CD4-positive, alpha-beta T cell treated with Interleukin-2 at 100 ng/mL for 4 hours (primary cell): ENCODE data around the gene APAF1.
"Not testable (repeated sequence)": the region's sequence is repeated elsewhere in the genome, so short reads cannot be mapped to it uniquely, and the experiment has no call there.

Experiments used
- DNase-seq: peaks from one replicate; pipeline ENCODE4 v3.0.0-alpha.2; 2020; ENCODE audit warnings: low spot score

APAF1 gene

GRCh38 chr12:98755855-98756254, 110.8 kb downstream of the APAF1 start:
- DNase-seq, result not testable (repeated sequence)

DNA sequence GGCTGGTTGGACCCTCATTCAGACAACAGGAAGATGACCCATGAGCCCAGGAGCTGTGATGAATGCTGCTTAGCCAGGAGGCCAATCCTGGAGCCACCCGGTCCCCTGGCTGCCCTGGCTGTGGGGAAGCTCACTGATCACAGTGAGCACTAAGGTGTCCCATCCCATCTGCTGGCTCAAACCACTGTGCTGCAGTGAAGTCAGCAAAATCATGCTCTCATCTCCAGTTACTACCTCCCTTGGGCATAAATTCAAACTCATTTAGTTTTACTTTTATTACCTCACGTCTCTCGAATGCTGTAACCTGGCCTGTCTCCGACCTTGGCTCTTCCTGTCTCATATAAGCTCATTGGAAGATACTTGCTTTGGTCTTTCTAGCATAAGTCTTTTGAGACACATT, 112.4 kb downstream of the APAF1 start:
- no peak for DNase-seq

DNA sequence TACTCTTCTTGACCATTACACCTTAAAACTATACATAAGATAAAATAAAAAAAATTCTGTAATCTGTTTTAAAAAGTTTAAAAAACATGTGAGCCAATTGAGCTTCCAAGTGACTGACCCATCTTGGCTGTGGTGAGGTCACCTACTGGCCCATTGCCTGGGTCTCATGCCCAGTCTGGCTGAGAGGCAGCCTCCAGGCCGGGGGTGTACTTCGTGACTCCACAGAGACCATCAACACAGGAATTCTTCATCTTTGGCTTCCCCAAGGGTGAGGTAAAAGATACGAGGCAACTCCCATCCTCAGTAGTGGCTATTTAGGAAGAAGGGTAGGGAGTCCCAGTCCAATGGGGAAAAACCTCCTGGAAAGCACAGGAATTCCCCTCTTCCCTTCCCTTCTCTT, 113.2 kb downstream of the APAF1 start:
- DNase-seq, result no peak

DNA sequence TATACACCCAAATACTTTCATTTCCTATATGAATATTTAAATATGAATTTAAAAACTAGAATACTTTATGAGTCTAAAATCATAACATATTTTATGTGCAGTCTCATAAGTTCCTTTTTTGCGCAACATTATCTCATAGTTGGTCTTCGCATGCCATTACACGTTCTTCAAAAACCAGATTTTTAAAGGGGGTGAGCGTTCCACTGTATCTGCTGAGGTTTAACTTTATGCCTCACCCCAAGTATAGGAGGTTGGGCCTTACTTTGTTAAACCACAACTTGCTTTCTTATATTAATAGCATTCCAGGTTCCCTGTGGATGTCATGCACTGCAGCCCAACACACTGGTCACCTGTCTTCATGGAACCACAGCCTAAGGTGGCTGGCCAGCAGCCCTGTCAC, 118.6 kb downstream of the APAF1 start:
- DNase-seq, result no peak

GRCh38 chr12:98767248-98767647, 122.2 kb downstream of the APAF1 start:
- no peak for DNase-seq

DNA sequence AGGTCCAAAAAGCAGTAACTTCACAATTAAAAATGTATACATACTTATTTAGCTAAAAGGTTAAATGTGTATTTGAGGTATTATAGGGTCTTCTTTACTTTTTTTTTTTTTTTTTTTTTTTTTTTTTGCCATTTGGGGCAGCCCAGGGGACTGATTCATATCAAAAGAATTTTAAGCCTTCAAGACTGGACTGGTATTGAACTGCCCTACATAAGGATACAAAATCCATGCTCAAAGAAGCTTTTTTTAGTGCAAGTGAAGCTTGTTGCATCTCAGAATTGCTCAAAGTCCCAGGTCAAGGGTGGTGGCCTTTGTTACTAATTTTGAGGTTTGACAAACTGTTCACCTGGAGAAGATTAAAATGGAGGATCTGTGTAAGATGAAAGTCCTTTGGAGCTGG, 124.0 kb downstream of the APAF1 start:
- no peak for DNase-seq

GRCh38 chr12:98770230-98770629, 125.1 kb downstream of the APAF1 start:
- no peak for DNase-seq

GRCh38 chr12:98771811-98772752, 127.0 kb downstream of the APAF1 start:
- no peak for DNase-seq

DNA sequence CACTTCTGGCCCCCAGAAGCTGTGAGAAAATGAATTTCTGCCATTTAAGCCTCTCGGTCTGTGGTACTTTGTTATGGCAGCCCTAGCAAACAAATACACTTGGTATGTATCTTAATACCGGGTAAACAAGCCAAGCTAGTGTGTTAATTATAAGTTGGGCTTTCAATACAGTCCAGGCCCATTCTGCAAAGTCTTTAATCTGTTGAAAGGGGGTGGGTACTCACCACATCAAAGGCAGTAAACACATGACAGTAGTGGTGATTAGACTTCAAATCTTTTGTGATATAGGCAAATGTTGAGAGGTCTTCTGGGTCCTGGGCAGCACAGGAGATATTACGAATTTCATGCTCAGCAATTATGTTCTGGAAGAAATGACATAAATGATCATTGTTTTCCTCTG, 127.7 kb downstream of the APAF1 start:
- no peak for DNase-seq

- DNase-seq, result no peak
These were observed 135.2 kb downstream of the APAF1 start for GRCh38 chr12:98780261-98780660.

DNA sequence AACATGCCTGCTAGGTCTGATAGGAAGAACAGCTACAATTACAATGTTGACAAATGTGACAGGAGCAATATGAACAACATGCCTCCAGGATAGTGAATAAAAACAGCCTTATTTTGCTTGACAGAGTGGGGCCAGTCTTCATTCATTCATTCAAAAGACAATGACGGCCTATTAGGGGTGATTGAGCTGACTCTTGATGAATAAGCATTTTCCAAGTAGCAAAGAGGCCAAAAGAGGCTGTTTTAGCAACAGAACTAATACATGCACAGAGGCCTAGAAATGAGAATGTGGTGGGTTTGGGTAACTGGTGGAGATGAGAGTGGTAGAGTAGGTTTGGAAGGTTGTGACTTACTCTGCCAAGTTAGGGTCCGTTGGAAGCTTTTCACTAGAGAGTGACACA, 138.3 kb downstream of the APAF1 start:
- no peak for DNase-seq
